Osteocyte (in vitro differentiated cells): ENCODE measurements around the gene DGCR6L. TPM values are rescaled to one million over a fixed set of nuclear protein-coding genes. Genes with fewer than 3 reads are reported as not detected.
A peak's percentile ranks its signal among the peaks of the same experiment; 100 is the strongest.
"Not testable (repeated sequence)": the region's sequence is repeated elsewhere in the genome, so short reads cannot be mapped to it uniquely, and the experiment has no call there.

Experiments used
- DNase-seq: peaks from one replicate; pipeline ENCODE4 v3.0.0; 2021; ENCODE audit warnings: mixed read lengths; ENCODE audit not compliant: unreplicated experiment; ENCODE audit errors: extremely low spot score
- H3K27ac Mint-ChIP-seq: one replicate; pipeline ENCODE4 v1.8.0; 2021; ENCODE audit warnings: mild to moderate bottlenecking, mixed read lengths; ENCODE audit not compliant: unreplicated experiment
- H3K27me3 Mint-ChIP-seq: one replicate; pipeline ENCODE4 v1.8.0; 2021; ENCODE audit warnings: mixed read lengths; ENCODE audit not compliant: unreplicated experiment
- H3K36me3 Mint-ChIP-seq: one replicate; pipeline ENCODE4 v1.8.0; 2021; ENCODE audit warnings: mixed read lengths; ENCODE audit not compliant: unreplicated experiment
- H3K4me1 Mint-ChIP-seq: one replicate; pipeline ENCODE4 v1.8.0; 2021; ENCODE audit warnings: mixed read lengths; ENCODE audit not compliant: unreplicated experiment
- H3K4me3 Mint-ChIP-seq: one replicate; pipeline ENCODE4 v1.8.0; 2021; ENCODE audit warnings: mild to moderate bottlenecking, moderate library complexity, mixed read lengths; ENCODE audit not compliant: unreplicated experiment
- H3K9me3 Mint-ChIP-seq: one replicate; pipeline ENCODE4 v1.8.0; 2021; ENCODE audit warnings: mixed read lengths; ENCODE audit not compliant: unreplicated experiment
- total RNA-seq: library from RNA; stranded (reverse); gene quantifications from 2 replicates; pipeline ENCODE4 v1.2.1, GENCODE V29; 2021
- TF ChIP-seq, protein P1 (sequence below): fragments of 200-600 bp; sonication (generic); IDR thresholded peaks from 2 replicates; pipeline ENCODE4 v1.5.0; 2021; ENCODE audit warnings: antibody characterized with exemption, mild to moderate bottlenecking, moderate library complexity

DGCR6L gene
- total RNA-seq, 1 donor from 2014 or later, result 59.4 TPM

DNA sequence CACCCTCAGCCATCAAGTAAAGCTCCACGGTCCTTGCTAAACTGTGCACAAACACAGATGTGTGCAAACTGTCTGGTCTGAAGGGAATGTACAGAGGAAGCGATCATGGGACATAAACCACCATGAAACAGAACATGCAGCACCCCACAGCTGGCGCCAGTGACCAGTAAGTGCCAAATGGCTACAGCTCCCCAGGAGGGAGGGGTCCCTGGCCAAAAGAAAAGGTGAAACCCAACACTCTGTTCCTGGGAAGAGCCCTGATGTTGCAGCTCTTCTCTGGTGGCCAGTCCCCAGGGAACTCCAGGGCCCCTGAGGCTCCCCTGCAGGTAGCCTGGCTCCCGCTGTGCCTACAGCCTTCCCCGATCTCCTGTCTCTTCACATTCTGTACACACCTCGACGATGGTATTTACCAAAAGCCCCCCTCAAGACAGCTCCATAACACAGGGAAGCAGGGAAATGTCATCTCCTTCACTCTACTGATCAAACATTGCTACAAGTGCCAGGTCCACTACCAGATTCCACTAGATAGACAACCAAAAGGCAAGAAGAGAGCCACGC, 2.9 kb downstream of the DGCR6L start:
- Mint-ChIP-seq H3K36me3 (no peaks in the 10 kb centered on the region), H3K4me3 (no peak overlapping the region)

DNA sequence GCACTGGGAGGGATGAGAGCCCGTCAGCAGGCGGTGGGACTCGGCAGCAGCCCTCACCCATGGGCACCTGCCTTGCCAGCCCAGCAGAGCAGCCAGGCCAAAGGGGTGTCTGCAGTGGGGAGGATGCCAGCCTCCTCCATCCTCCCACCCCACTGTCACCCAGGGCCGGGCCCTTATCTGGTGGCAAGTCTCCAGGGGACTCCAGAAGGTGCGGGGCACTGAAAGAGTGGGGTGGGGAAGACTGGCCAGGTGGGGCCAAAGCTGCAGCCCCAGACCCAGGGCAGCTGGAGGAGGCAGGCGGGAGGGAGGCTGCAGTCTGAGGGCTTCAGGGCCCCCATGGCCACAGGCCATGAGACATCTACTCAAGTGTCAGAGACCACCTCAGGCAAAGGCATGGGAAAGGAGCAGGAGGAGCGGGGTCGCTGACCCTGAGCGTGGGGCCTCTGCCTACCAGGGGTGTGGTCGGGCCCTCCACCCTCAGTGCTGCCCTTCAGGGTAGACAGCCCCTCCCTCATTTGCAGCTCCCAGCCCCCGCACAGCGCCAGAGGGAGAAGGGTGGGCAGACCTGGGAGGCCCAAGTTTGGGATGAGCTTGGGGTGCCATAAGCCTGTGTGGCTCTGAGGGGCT, 3.5 kb downstream of the DGCR6L start:
- Mint-ChIP-seq H3K27me3 (no peaks in the 10 kb centered on the region), H3K9me3 (no peaks in the 10 kb centered on the region), H3K27ac (no peak overlapping the region), H3K4me1 (peaks cover 30% of the 10 kb centered on the region), H3K4me3 (no peak overlapping the region), H3K36me3 (no peaks in the 10 kb centered on the region)
- TF ChIP-seq, protein P1, sequence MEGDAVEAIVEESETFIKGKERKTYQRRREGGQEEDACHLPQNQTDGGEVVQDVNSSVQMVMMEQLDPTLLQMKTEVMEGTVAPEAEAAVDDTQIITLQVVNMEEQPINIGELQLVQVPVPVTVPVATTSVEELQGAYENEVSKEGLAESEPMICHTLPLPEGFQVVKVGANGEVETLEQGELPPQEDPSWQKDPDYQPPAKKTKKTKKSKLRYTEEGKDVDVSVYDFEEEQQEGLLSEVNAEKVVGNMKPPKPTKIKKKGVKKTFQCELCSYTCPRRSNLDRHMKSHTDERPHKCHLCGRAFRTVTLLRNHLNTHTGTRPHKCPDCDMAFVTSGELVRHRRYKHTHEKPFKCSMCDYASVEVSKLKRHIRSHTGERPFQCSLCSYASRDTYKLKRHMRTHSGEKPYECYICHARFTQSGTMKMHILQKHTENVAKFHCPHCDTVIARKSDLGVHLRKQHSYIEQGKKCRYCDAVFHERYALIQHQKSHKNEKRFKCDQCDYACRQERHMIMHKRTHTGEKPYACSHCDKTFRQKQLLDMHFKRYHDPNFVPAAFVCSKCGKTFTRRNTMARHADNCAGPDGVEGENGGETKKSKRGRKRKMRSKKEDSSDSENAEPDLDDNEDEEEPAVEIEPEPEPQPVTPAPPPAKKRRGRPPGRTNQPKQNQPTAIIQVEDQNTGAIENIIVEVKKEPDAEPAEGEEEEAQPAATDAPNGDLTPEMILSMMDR, result no peak
- DNase-seq, result peak; percentile 78

More for the DNA sequence above, 2.9 kb downstream of the DGCR6L start:
- H3K9me3 Mint-ChIP-seq, result no peaks in the 10 kb centered on the region
- peak; percentile 73 for DNase-seq
- TF ChIP-seq, protein P1, result no peak
- H3K27ac Mint-ChIP-seq, result no peak overlapping the region
- peaks cover 33% of the 10 kb centered on the region for H3K4me1 Mint-ChIP-seq
- no peaks in the 10 kb centered on the region for H3K27me3 Mint-ChIP-seq

DNA sequence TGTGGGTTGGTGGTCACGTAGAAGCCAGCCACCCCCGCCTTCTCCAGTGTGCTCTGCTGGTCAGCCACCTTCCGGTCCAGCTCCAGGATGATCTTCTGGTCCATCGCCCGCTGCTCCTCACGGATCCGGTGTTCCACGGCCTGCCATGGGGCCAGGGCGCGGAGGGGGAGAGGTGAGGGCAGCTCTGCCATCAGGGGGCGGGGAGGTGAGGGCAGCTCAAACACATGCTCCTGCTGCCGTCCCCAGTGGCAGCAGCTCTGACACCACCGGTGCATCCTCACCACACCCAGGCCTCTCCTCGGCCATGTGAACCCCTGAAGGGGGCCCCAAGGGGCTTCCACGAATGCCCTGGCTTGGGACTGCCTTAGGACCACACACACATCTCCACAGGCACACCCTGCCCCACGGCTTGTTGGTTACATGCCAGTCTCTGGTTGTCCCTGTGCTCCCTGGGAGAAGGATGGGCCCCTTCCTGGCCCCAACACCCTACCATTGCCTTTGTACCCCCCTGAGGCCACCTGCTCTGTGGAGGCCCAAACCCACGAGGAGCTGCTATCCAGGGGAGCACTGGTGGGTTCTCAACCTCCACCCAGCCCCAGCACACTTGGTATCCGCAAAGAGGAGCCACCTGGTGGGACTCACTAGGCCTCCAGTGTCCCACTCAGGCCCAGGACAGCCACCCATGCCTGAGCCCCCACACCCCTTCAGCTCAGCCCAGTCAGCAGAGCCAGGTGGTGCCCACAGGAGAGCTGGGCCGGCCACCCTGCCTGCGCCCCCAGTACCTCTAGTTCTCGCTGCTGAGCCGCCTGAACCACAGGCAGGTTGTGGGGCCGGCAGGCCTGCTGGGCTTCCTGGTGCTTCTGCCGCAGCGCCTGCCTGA, 4.3 kb downstream of the DGCR6L start:
- Mint-ChIP-seq H3K27me3 (no peaks in the 10 kb centered on the region), H3K4me1 (peaks cover 26% of the 10 kb centered on the region), H3K9me3 (no peaks in the 10 kb centered on the region), H3K36me3 (no peaks in the 10 kb centered on the region), H3K27ac (no peak overlapping the region), H3K4me3 (no peak overlapping the region)
- TF ChIP-seq, protein P1, result no peak
- peak; percentile 79 for DNase-seq

DNA sequence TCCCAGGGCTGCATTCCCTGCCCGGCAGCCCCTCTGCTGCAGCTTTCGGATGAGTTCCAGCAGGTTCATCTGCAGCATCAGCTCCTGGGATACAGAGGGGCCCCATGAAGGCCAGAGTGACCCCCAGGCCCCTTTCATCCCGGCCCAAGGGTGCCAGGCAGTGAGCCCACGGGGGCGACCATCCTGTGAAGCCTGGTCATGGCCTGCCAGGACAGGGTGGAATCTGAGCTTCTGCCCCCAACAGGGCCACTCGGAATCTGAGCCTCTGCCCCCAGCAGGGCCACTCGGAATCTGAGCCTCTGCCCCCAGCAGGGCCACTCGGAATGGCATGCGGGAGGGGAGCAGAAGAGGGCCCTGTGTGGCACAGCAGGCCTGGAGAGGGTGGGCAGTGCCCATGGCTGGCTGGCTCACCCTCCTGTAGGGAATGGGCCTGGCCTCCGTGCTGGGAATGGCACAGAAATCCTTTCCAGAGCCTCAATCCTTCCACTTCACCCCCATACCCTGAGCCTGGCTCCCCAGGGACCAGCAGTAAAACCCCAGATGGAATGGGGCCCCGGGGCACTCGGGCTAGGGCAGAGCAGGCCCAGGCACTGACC, 5.0 kb downstream of the DGCR6L start:
- H3K9me3 Mint-ChIP-seq, H3K27me3 Mint-ChIP-seq, H3K27ac Mint-ChIP-seq, H3K4me3 Mint-ChIP-seq, H3K36me3 Mint-ChIP-seq: not testable (repeated sequence)
- H3K4me1 Mint-ChIP-seq, result peaks cover 24% of the 10 kb centered on the region
- peak; percentile 44 for DNase-seq

DNA sequence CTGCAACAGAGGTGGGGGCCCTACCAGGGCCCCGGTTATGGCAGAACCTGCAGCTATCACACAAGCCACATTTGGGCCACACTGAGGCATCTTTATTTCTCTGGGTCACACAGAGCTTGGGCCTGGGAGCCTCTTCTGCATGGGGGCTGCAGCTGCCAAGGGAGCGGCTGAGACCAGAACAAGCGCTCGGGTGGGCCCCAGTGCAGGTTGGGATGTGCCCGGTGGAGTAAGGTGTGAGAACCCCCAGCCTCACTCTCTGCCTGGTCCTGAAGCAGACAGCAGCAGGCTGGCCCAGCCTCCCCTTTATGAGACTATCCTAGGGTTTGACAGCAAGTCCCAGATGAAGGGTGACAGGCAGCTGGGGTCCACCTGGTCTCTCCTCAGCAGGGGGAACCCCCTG, 5.7 kb downstream of the DGCR6L start:
- not testable (repeated sequence) for H3K4me3 Mint-ChIP-seq, H3K27ac Mint-ChIP-seq, H3K36me3 Mint-ChIP-seq, H3K27me3 Mint-ChIP-seq, H3K9me3 Mint-ChIP-seq
- H3K4me1 Mint-ChIP-seq, result peaks cover 24% of the 10 kb centered on the region
- peak; percentile 34 for DNase-seq
